GM18858 (cell line): Measurements from ENCODE around the gene FGFR2.
"Not testable (repeated sequence)": the region's sequence is repeated elsewhere in the genome, so short reads cannot be mapped to it uniquely, and the experiment has no call there.

Experiments
- ATAC-seq: cut with Tn5 transposase; IDR thresholded peaks from one replicate; pipeline ENCODE4 v1.9.1; 2021; ENCODE audit not compliant: unreplicated experiment

The FGFR2 gene

GRCh38 chr10:121556918-121557573 is 41.2 kb downstream of the FGFR2 start:
- ATAC-seq = no peak

- no peak for ATAC-seq
These were observed 41.8 kb downstream of the FGFR2 start for GRCh38 chr10:121556455-121556854.

GRCh38 chr10:121554916-121555315 is 43.3 kb downstream of the FGFR2 start:
- not testable (repeated sequence) for ATAC-seq

GRCh38 chr10:121553511-121554264 is 44.6 kb downstream of the FGFR2 start:
- ATAC-seq = no peak

DNA sequence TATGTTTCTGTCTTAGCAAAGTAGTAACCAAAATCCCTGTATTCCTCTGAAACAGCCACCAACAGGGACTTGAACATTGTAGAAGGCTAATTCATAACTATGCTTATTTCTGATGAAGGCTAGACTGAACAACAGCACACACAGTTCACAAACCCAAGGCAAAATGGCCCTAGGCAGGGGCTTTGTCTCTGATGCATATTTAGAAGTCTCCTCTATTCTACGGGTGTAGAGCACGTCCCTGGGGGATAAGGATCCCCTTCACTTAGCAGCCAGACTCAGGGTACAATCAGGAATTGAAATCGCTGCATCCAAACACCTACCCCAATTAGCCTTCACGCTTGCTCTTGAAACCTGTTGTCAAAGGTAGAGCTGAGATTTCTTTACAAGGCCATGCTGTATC is 45.5 kb downstream of the FGFR2 start:
- no peak for ATAC-seq

DNA sequence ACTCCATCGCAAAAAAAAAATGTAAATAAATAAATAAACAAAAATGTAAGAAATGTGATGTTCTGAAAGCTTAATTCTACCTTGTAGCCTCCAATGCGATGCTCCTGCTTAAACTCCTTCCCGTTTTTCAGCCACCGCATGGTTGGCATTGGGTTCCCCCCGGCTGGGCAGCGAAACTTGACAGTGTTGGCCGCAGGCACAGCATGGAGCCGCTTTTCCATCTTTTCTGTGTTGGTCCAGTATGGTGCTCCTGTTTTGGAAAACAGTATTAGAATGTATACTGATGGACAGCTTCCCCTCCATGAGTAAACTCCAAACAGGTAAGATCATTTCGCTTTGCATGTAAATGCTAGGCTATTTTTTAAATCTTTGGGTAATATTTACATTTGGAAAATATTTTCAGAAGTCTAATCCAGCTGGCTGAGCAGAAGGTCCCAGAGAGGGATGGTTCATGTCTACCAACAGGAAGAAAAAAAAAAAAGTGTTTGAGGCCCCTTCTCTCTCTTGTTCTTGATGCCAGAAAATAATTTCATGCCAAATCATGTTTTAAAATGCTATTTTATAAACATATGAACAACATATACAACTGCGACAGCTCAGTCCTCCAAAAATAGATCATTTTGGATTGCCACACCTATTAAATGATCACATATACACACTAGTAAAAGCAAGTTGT is 46.9 kb downstream of the FGFR2 start:
- ATAC-seq = no peak

- ATAC-seq = no peak
These were observed 53.9 kb downstream of the FGFR2 start for GRCh38 chr10:121544301-121544869.

DNA sequence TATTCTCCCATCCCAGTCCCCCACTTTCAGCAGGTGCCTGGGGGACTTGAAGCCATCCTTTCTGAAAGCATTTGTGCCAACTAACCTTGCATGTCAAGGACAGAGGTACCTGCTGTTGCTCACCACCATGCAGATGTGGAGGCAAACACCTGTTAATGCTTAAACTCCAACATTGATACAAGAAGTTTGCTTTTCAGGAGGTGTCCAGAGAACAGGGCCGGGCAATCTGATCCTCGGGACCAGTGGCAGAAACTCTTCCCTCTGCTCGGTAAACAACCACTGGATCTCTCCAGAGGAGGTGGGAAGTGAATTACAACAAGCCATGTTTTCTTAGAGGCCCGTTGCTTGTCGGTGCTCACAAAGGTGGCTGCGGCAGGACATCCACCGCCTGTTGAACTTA is 54.7 kb downstream of the FGFR2 start:
- no peak for ATAC-seq

DNA sequence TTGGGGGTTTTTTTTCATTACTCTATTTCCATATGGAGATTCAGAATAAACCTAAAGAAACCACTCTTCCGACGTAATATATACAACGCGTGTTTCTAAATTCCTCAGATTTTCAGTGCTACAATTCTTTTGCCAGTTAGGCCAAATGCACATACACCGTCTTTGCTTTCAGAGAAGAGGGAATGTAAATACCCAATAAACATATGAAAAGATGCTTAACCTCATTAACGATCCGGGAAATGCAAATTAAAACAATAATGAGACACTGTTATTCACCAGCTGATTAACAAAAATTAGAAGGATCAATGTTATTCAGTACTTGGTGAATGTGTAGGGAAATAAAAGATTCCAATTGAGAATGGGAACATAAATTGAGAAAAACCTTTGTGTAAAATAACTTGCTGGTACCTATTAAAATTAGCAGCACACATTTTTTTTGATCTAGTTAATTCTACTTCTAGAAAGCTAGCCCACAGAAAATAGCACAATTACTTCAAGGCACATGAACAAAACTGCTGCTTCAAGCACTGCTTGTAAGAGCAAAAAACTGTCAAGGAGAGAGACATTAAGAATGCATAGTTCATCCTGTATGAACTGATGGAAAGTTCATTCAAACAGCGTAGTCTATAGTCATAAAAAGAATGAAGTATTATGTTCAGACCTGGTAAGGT is 56.7 kb downstream of the FGFR2 start:
- ATAC-seq = no peak

GRCh38 chr10:121540732-121541395 is 57.4 kb downstream of the FGFR2 start:
- ATAC-seq = no peak

DNA sequence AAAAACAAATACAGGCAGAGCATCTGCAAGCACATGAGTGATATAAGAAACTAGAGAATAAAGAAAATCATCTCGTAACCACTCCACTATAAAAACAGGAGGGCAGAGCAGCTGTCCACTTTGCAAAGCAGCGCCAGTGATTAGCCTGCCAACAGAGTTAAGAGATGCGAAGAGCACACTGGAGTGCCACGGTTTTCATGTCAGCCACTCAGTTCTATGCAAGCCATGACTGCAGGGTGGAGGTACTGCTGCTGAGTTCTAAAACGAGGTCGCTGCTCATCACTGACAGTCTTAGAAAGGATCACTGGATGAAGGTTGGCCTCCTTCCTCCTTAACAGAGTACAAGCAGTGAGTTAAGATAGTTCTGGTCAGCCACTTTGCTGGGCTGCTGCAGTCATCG is 58.5 kb downstream of the FGFR2 start:
- no peak for ATAC-seq

DNA sequence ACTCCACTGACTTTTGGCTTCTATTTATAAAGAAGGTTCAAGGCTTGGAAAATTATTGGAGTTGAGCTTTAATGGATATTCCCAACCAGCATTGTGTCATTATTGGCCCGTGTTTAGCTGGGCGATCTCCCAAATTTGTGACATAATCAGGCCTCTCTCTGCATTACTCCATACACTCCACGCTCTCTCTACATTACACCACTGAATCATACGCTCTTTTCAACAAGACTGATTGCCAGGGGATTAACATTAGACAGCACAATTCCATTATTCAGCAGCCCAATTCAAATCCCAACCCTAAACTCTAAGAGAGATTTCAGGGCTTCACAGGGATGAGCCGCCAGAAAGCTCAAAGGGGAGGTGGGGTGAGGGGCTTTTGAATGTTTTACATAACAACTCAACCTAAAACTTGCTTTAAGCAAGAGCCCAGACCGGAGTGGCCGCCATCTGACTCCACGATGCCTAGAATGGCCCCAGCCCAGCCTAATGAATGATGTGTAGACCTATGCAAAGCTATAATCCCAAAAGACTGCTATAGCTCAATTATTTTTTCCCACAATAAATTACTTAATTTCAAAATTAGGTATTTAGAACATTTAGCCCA is 61.8 kb downstream of the FGFR2 start:
- ATAC-seq = no peak

GRCh38 chr10:121535381-121535780 is 62.9 kb downstream of the FGFR2 start:
- ATAC-seq = no peak

DNA sequence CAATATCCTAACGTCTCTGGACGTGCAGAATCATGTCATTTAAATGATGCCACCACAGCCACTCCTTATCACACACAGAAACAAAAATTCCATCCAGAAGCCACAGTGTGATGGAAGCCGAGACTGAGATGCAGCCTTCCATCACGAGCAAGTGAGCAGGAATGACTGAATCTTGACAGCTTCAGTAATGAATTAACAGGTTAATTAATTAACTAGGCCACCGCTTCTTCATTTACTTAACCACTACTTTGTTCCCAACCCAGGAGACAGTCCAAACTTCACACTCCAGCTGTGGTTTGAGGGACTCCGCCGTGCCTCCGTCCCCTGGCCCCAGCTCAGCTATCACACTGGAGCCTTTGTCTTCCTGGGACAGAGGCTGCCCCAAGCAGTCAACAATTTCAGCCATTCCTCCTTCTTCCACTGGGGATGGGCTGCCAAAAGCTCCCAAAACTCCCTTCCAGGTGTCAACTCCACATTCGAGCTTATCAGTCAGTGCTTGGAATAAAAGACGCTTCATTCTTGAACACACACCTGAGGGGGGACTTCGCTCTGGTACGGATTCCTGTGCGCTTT is 65.9 kb downstream of the FGFR2 start:
- no peak for ATAC-seq

- ATAC-seq = no peak
These were observed 66.4 kb downstream of the FGFR2 start for GRCh38 chr10:121531830-121532178.

- ATAC-seq = no peak
These were observed 67.0 kb downstream of the FGFR2 start for GRCh38 chr10:121531076-121531829.

- no peak for ATAC-seq
These were observed 67.7 kb downstream of the FGFR2 start for GRCh38 chr10:121530481-121531075.

DNA sequence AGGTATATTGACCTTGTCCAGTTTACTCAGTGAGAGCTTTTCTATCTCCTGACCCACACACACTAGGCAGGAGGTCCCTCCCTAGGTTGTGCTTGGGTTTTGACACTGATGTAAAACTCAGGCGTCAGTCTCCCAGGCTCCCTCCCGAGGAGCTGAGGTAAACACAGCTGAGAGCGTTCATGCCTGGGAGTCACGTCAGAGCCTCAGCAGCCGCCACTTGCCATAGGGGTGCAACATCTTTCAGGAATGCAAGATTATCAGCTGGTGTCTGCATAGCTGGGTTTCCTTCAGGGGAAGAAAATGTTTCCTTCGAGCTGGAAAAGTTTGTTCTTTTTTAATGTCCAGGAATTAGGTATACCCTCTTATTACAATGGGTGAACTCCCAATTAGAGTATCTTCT is 70.6 kb downstream of the FGFR2 start:
- no peak for ATAC-seq

DNA sequence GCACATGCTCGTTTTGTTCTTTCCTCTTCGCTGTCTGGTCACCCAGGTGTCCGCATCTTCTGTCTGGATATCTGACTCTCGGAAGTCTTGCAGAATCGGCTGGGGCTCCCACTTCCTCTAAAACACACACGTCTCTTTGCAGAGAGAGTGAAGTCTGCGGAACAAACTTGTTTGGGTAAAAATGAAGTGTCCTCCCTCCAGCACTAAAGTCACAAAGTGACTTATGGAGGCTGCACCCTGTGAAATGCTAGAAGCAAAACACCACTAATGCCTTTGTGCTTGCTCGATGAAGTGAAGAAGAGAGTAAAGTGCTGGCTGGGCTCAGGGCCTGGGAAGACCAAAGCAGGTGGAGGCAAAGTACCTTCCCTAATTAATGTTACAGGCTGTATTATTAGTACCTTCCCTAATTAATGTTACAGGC is 71.4 kb downstream of the FGFR2 start:
- no peak for ATAC-seq
